Adrenal gland (tissue), 12 donors: ENCODE data around the gene SERTAD2. TPM values are rescaled to one million over a fixed set of nuclear protein-coding genes. Genes with fewer than 3 reads are reported as not detected.

ENCODE experiments used
- DNase-seq, 7 donors: peaks; one replicate each; pipeline ENCODE4 v3.0.0-alpha.2; 2019 to 2020
- H3K27ac ChIP-seq, 5 donors: fragments of 200-600 bp; sonication (generic) in 4 of 5; 1 replicate in 3 of 5; 2 replicates in 2 of 5; pipeline versions ENCODE4 v1.5.1 to v1.8.0; 2016 to 2020; ENCODE audit warnings: mild to moderate bottlenecking in 1 of 5
- H3K27me3 ChIP-seq: fragments of 200-600 bp; 2 replicates; pipeline ENCODE4 v1.8.0; 2021
- H3K36me3 ChIP-seq, 2 donors: fragments of 200-600 bp; replicated peaks in 1 of 2; 1 replicate in 1 of 2; 2 replicates in 1 of 2; pipeline versions ENCODE4 v1.5.1 to v1.8.0; 2018 to 2022
- H3K4me1 ChIP-seq, 2 donors: fragments of 200-600 bp; replicated peaks in 1 of 2; 1 replicate in 1 of 2; 2 replicates in 1 of 2; pipeline versions ENCODE4 v1.5.1 to v1.8.0; 2018 to 2021
- H3K4me3 ChIP-seq, 4 donors: fragments of 200-600 bp; sonication (generic) in 3 of 4; one replicate each; pipeline ENCODE4 v1.5.1; 2016 to 2018
- H3K9me3 ChIP-seq, 3 donors: fragments of 200-600 bp; sonication (generic) in 1 of 3; replicated peaks in 1 of 3; 1 replicate in 2 of 3; 2 replicates in 1 of 3; pipeline versions ENCODE4 v1.5.1 to v1.8.0; 2016 to 2021
- POLR2A ChIP-seq, 2 donors: fragments of 450-650 bp; IDR thresholded peaks; one replicate each; pipeline ENCODE4 v1.6.1; 2017; ENCODE audit warnings: antibody characterized with exemption in 2 of 2, mild to moderate bottlenecking in 2 of 2, moderate library complexity in 1 of 2
- WGBS, 4 donors: extraction: QIAGEN DNeasy Blood & Tissue Kit in 2 of 4; methylation state at CpG; one replicate each; pipeline versions ENCODE4 v1.1.5 to v1.1.7; 2013 to 2017; 5-methylcytosine and 5-hydroxymethylcytosine counted together
- intact Hi-C, 2 donors: fragments of 100-400 bp; cut with DNase I; formaldehyde crosslinking; loops; one replicate each; pipeline versions ENCODE4 v1.14.1 to v1.15.0; 2022 to 2023
- polyA plus RNA-seq, 3 donors: library from polyadenylated mRNA; stranded (reverse); fragments of 200-250 nt in 2 of 3; fragments of 350-450 nt in 1 of 3; fragmentation: Illumina TruSeq in 1 of 3; extraction: RNeasy Lipid Tissue Mini Kit (QIAGEN cat#74804) in 1 of 3; gene quantifications; one replicate each; pipeline ENCODE4 v1.2.3, GENCODE V29; 2013 to 2014
- total RNA-seq, 9 donors: library from RNA; depleted of rRNA in 4 of 9; stranded (reverse); fragments of >200 nt in 4 of 9; fragments of 120-200 nt in 1 of 9; fragmentation: NEBNext Ultra II Directional in 1 of 9; extraction: Animal tissue kit (Norgen Biotek cat#: 25700) in 1 of 9; gene quantifications; one replicate each; pipeline versions ENCODE4 v1.1.0 to v1.2.4, GENCODE V29; 2013 to 2023
- TF ChIP-seq, protein P1 (sequence below), 6 experiments: fragments of 450-650 bp in 4 of 6; fragments of 200-600 bp in 2 of 6; sonication (generic) in 1 of 6; IDR thresholded peaks; 1 replicate in 5 of 6; 2 replicates in 1 of 6; pipeline versions ENCODE4 v1.5.1 to v1.8.0; 2016 to 2021; ENCODE audit warnings: antibody characterized with exemption in 6 of 6, mild to moderate bottlenecking in 2 of 6, moderate library complexity in 1 of 6
- donor health status: healthy with polysubstance abuse.
- donor health status: Bipolar disorder and iron deficiency.
- donor health status: DM: yes; HTN: yes; CAD: no.
- donor health status: DM: no; HTN: no; CAD: no.
- donor health status: DM: no; HTN: no; CAD: no.
- donor health status: DM: yes; HTN: yes; CAD: no.

SERTAD2 gene
- total and polyA plus RNA-seq, 12 donors: 5.1 to 18.3 (median 11.3) TPM

DNA sequence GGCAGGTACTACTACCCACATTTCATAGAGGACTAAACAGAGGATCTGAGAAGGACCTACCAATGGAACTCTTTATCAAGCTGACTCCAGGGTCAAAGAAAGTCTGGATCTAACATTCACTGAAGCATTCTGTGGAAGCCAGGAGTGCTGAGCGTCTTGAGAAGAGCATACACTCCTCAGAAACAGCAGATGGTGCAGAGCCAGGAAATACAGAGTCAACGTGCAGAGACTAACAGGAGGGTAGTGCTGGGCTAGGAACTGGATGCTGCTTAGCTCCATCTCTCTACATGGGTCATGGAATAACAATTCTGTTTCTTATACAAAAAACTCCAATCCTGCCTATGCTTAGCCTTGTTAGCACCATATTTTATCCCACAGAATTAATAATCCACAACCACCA, 5.5 kb upstream of the SERTAD2 start:
- TF ChIP-seq, protein P1, sequence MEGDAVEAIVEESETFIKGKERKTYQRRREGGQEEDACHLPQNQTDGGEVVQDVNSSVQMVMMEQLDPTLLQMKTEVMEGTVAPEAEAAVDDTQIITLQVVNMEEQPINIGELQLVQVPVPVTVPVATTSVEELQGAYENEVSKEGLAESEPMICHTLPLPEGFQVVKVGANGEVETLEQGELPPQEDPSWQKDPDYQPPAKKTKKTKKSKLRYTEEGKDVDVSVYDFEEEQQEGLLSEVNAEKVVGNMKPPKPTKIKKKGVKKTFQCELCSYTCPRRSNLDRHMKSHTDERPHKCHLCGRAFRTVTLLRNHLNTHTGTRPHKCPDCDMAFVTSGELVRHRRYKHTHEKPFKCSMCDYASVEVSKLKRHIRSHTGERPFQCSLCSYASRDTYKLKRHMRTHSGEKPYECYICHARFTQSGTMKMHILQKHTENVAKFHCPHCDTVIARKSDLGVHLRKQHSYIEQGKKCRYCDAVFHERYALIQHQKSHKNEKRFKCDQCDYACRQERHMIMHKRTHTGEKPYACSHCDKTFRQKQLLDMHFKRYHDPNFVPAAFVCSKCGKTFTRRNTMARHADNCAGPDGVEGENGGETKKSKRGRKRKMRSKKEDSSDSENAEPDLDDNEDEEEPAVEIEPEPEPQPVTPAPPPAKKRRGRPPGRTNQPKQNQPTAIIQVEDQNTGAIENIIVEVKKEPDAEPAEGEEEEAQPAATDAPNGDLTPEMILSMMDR (IDR thresholded peaks at IDR 0.05): no peak
- no peak for TF ChIP-seq POLR2A (IDR thresholded peaks at IDR 0.05)
- intact Hi-C loops: no loop called here
- Histone ChIP-seq H3K36me3 (no peaks in the 10 kb centered on the region), H3K9me3 (no peaks in the 10 kb centered on the region), H3K4me1 (peaks cover 7 to 9% of the 10 kb centered on the region in 2 donors), H3K27ac (no peak overlapping the region), H3K27me3 (no peaks in the 10 kb centered on the region), H3K4me3 (no peak overlapping the region)
- 74 to 95% (median 87%) methylated on average over 2 of the region's 2 CpGs for WGBS, 4 donors
- no peak for DNase-seq

DNA sequence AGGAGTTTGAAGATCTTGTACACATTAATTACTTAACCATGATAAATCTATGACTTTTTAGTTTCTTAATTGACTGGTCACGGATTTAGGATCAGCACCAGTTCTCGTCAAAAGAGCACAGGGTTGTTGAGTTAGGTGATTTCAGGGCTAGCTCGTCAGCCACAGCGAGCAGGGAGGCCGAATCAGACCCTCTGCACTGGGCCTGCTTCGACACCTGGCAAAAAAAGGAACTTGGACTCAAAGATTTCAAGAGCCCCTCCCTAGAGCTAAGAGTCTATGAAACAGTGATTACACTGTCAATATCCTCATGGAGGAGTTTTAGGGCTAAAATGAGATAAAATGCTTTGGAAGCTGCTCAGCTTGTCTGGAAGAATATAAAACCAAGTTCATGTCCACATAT, 4.6 kb upstream of the SERTAD2 start:
- no peak overlapping the region for H3K27ac ChIP-seq
- TF ChIP-seq, protein P1 (IDR thresholded peaks at IDR 0.05): no peak
- TF ChIP-seq POLR2A (IDR thresholded peaks at IDR 0.05): no peak
- intact Hi-C loops: no loop called here
- 83 to 89% (median 87%) methylated on average over 6 of the region's 6 CpGs for WGBS, 4 donors
- no peaks in the 10 kb centered on the region for H3K36me3 ChIP-seq
- peaks cover 7 to 9% of the 10 kb centered on the region in 2 donors for H3K4me1 ChIP-seq
- DNase-seq: no peak
- H3K4me3 ChIP-seq: no peak overlapping the region
- no peaks in the 10 kb centered on the region for H3K9me3 ChIP-seq
- H3K27me3 ChIP-seq: no peaks in the 10 kb centered on the region

DNA sequence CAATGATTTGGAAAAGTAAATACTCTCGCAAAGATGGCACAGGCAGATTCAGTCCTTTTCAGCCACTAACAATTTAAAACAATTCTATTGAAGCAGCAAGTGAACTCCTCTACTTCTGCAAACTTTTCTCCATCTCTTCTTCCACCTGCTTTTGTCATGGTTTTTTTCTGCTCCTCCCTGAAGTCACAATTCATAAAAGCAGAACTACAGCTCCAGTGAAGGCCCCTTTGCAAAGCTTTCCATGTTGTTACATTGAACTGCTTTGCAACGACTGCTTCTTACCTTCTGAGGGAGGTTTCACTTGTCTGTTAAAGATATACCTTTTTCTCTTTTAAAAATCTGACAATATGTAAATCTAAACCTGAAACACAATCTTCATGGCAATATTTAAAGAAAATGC, 3.7 kb upstream of the SERTAD2 start:
- intact Hi-C loops: no loop called here
- Histone ChIP-seq H3K27me3 (no peaks in the 10 kb centered on the region), H3K4me3 (no peak overlapping the region), H3K4me1 (peaks cover 10% of the 10 kb centered on the region in 2 donors), H3K9me3 (no peaks in the 10 kb centered on the region), H3K36me3 (no peaks in the 10 kb centered on the region), H3K27ac (no peak overlapping the region)
- no peak for DNase-seq
- WGBS, 4 donors: 81 to 85% (median 83%) methylated on average over 2 of the region's 2 CpGs
- TF ChIP-seq POLR2A (IDR thresholded peaks at IDR 0.05): no peak
- TF ChIP-seq, protein P1 (IDR thresholded peaks at IDR 0.05): no peak

DNA sequence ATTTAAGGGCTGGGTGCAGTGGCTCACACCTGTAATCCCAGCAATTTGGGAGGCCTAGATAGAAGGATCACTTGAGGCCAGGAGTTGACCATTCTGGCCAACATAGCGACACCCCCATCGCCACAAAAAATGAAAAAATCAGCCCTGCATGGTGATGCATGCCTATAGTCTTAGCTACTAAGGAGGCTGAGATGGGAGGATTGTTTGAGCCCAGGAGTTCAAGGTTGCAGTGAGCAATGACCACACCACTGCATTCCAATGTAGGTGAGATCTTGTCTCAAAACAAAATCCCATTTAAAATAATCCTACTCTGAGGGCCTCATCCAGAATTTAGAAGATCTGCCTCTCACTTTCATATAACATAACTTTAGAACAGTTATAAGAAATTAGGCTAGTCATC, 2.7 kb upstream of the SERTAD2 start:
- intact Hi-C loops: no loop called here
- Histone ChIP-seq H3K9me3 (no peaks in the 10 kb centered on the region), H3K4me3 (no peak overlapping the region), H3K36me3 (no peaks in the 10 kb centered on the region), H3K4me1 (peaks cover 14 to 21% of the 10 kb centered on the region in 2 donors), H3K27ac (no peak overlapping the region), H3K27me3 (no peaks in the 10 kb centered on the region)
- 86 to 100% (median 95%) methylated on average over 2 of the region's 2 CpGs for WGBS, 4 donors
- no peak for DNase-seq
- TF ChIP-seq, protein P1 (IDR thresholded peaks at IDR 0.05): no peak
- no peak for TF ChIP-seq POLR2A (IDR thresholded peaks at IDR 0.05)
